CD4-positive, alpha-beta memory T cell (primary cell): ENCODE measurements around the gene VASN. TPM values are rescaled to one million over a fixed set of nuclear protein-coding genes. Genes with fewer than 3 reads are reported as not detected.

ENCODE experiments used
- CTCF ChIA-PET: fragments of 350-600 bp; sonication (Branson Sonifier 250); formaldehyde crosslinking; loops from one replicate; lab custom pipeline; 2021; ENCODE audit warnings: inconsistent platforms; ENCODE audit not compliant: partially characterized antibody; lab: Charles Lee
- POLR2A ChIA-PET: fragments of 350-600 bp; sonication (Branson Sonifier 250); formaldehyde crosslinking; loops from one replicate; lab custom pipeline; 2021; ENCODE audit not compliant: partially characterized antibody; lab: Charles Lee
- DNase-seq, 5 donors: peaks; one replicate each; pipeline versions ENCODE4 v3.0.0 to v3.0.0-alpha.2; 2020 to 2022; ENCODE audit warnings: mixed read lengths in 1 of 5
- H3K27ac ChIP-seq: one replicate; pipeline ENCODE4 v1.7.0; 2013; ENCODE audit warnings: low read depth, low read length
- H3K27me3 ChIP-seq: 2 replicates; pipeline ENCODE4 v1.7.0; 2013; ENCODE audit warnings: mild to moderate bottlenecking, low read length, moderate library complexity; ENCODE audit not compliant: insufficient read depth
- H3K36me3 ChIP-seq: 2 replicates; pipeline ENCODE4 v1.7.0; 2013; ENCODE audit warnings: mild to moderate bottlenecking, low read length, moderate library complexity; ENCODE audit not compliant: insufficient read depth
- H3K4me1 ChIP-seq: 2 replicates; pipeline ENCODE4 v1.7.0; 2013; ENCODE audit warnings: mild to moderate bottlenecking, low read length, moderate library complexity; ENCODE audit not compliant: insufficient read depth
- H3K4me3 ChIP-seq, 2 donors: one replicate each; pipeline ENCODE4 v1.7.0; 2013; ENCODE audit warnings: low read length in 2 of 2, mild to moderate bottlenecking in 1 of 2
- H3K9me3 ChIP-seq, 2 donors: one replicate each; pipeline ENCODE4 v1.7.0; 2013; ENCODE audit warnings: low read length in 2 of 2, control low read depth in 1 of 2; ENCODE audit not compliant: control insufficient read depth in 1 of 2
- H3K27ac Mint-ChIP-seq, 7 donors: one replicate each; pipeline ENCODE4 v1.8.0; 2020 to 2021; ENCODE audit warnings: mixed read lengths in 7 of 7, mild to moderate bottlenecking in 6 of 7, inconsistent platforms in 3 of 7, moderate library complexity in 3 of 7
- H3K27me3 Mint-ChIP-seq, 2 donors: one replicate each; pipeline ENCODE4 v1.8.0; 2020 to 2021; ENCODE audit warnings: mixed read lengths in 2 of 2
- H3K36me3 Mint-ChIP-seq, 2 donors: one replicate each; pipeline ENCODE4 v1.8.0; 2020 to 2021; ENCODE audit warnings: mixed read lengths in 2 of 2, inconsistent platforms in 1 of 2, mild to moderate bottlenecking in 1 of 2
- H3K4me1 Mint-ChIP-seq, 4 donors: one replicate each; pipeline ENCODE4 v1.8.0; 2020 to 2021; ENCODE audit warnings: mixed read lengths in 4 of 4, mild to moderate bottlenecking in 1 of 4
- H3K4me3 Mint-ChIP-seq, 8 donors: one replicate each; pipeline ENCODE4 v1.8.0; 2020 to 2021; ENCODE audit warnings: mixed read lengths in 8 of 8, mild to moderate bottlenecking in 7 of 8, moderate library complexity in 6 of 8, inconsistent platforms in 3 of 8
- H3K9me3 Mint-ChIP-seq, 8 donors: one replicate each; pipeline ENCODE4 v1.8.0; 2020 to 2021; ENCODE audit warnings: mixed read lengths in 8 of 8, mild to moderate bottlenecking in 5 of 8, inconsistent platforms in 3 of 8, moderate library complexity in 1 of 8
- intact Hi-C: fragments of 100-400 bp; cut with micrococcal nuclease; formaldehyde crosslinking; loops from one replicate; pipeline ENCODE4 v1.15.1; 2023
- polyA plus RNA-seq, 2 donors: library from polyadenylated mRNA; unstranded; fragments of 300-500 nt; fragmentation: Illumina TruSeq; gene quantifications; one replicate each; pipeline ENCODE4 v1.2.3, GENCODE V29; 2021
- total RNA-seq, 2 experiments: library from RNA; stranded (reverse); gene quantifications; one replicate each; pipeline ENCODE4 v1.2.3, GENCODE V29; 2021

VASN gene
- total and polyA plus RNA-seq, 4 experiments from 2014 or later = 0.11 to 0.29 (median 0.16) TPM; not detected in 1

- Histone ChIP-seq H3K36me3 (peaks cover 79% of the 10 kb centered on the region), H3K4me3 (no peak overlapping the region), H3K27ac (no peak overlapping the region), H3K4me1 (no peaks in the 10 kb centered on the region), H3K27me3 (no peaks in the 10 kb centered on the region), H3K9me3 (no peaks in the 10 kb centered on the region)
- peak overlapping the region in 4 of 7 donors; percentile 42 to 95 (median 82) for H3K27ac Mint-ChIP-seq
- no peak overlapping the region for H3K4me3 Mint-ChIP-seq
- peaks cover 19 to 36% (median 24%) of the 10 kb centered on the region in 4 donors for H3K4me1 Mint-ChIP-seq
- ChIA-PET POLR2A (interaction anchor here (0.6 to 3.0 kb wide), 5 partner anchors 8 to 579 kb away, joined by 3 to 49 read pairs (median 3); partner anchors contain the start of genes CORO7 and PAM16), CTCF (interaction anchor here (0.6 to 3.9 kb wide), 33 partner anchors 10 to 193 kb away, joined by 3 to 50 read pairs (median 4); partner anchors contain the start of genes CORO7 and PAM16)
- H3K9me3 Mint-ChIP-seq = peaks cover 0 to 17% (median 0%) of the 10 kb centered on the region in 8 donors
- intact Hi-C loops = loop anchor here (2.0 kb wide), 1 partner anchor 115 kb away; no protein-coding TSS in a partner anchor
- H3K27me3 Mint-ChIP-seq = no peaks in the 10 kb centered on the region
- H3K36me3 Mint-ChIP-seq = peaks cover 34 to 73% of the 10 kb centered on the region in 2 donors
- peak in 1 of 5 donors; percentile 43 for DNase-seq
These were observed 31.7 kb downstream of the VASN start for GRCh38 chr16:4403133-4403949.

- H3K36me3 Mint-ChIP-seq = peaks cover 34 to 74% of the 10 kb centered on the region in 2 donors
- ChIA-PET CTCF (interaction anchor here (0.8 to 3.9 kb wide), 7 partner anchors 9 to 116 kb away, joined by 3 to 50 read pairs (median 4); no protein-coding TSS in a partner anchor), POLR2A (interaction anchor here (3.0 kb wide), 1 partner anchor 10 kb away, joined by 49 read pairs; the partner anchor contains the start of gene CORO7)
- Histone ChIP-seq H3K27me3 (no peaks in the 10 kb centered on the region), H3K36me3 (peaks cover 83% of the 10 kb centered on the region), H3K4me3 (no peak overlapping the region), H3K27ac (no peak overlapping the region), H3K9me3 (no peaks in the 10 kb centered on the region), H3K4me1 (peaks cover 7% of the 10 kb centered on the region)
- peak overlapping the region in 5 of 8 donors; percentile 25 to 73 (median 40) for H3K4me3 Mint-ChIP-seq
- H3K9me3 Mint-ChIP-seq = peaks cover 0 to 21% (median 0%) of the 10 kb centered on the region in 8 donors
- intact Hi-C loops = no loop called here
- peak; percentile 36 to 60 (median 48) for DNase-seq
- peaks cover 15 to 38% (median 20%) of the 10 kb centered on the region in 4 donors for H3K4me1 Mint-ChIP-seq
- H3K27ac Mint-ChIP-seq = peak overlapping the region; percentile 55 to 95 (median 86)
- H3K27me3 Mint-ChIP-seq = no peaks in the 10 kb centered on the region
These were observed 32.8 kb downstream of the VASN start for GRCh38 chr16:4404247-4404966.

GRCh38 chr16:4404967-4405696 lies 33.5 kb downstream of the VASN start:
- peaks cover 30 to 74% of the 10 kb centered on the region in 2 donors for H3K36me3 Mint-ChIP-seq
- CTCF ChIA-PET = interaction anchor here (0.6 to 3.9 kb wide), 8 partner anchors 8 to 116 kb away, joined by 3 to 50 read pairs (median 4); no protein-coding TSS in a partner anchor
- Histone ChIP-seq H3K9me3 (no peaks in the 10 kb centered on the region), H3K27me3 (no peaks in the 10 kb centered on the region), H3K4me3 (no peak overlapping the region), H3K27ac (no peak overlapping the region), H3K4me1 (peaks cover 12% of the 10 kb centered on the region), H3K36me3 (peaks cover 83% of the 10 kb centered on the region)
- intact Hi-C loops = no loop called here
- H3K4me1 Mint-ChIP-seq = peaks cover 13 to 37% (median 20%) of the 10 kb centered on the region in 4 donors
- peaks cover 0 to 19% (median 0%) of the 10 kb centered on the region in 8 donors for H3K9me3 Mint-ChIP-seq
- H3K27me3 Mint-ChIP-seq = no peaks in the 10 kb centered on the region
- peak overlapping the region; percentile 55 to 95 (median 86) for H3K27ac Mint-ChIP-seq
- H3K4me3 Mint-ChIP-seq = peak overlapping the region in 3 of 8 donors; percentile 44 to 73 (median 54)
- peak in 3 of 5 donors; percentile 16 to 43 (median 23) for DNase-seq
- POLR2A ChIA-PET = interaction anchor here (1.3 kb wide), 1 partner anchor 11 kb away, joined by 4 read pairs; the partner anchor contains the start of gene CORO7

DNA sequence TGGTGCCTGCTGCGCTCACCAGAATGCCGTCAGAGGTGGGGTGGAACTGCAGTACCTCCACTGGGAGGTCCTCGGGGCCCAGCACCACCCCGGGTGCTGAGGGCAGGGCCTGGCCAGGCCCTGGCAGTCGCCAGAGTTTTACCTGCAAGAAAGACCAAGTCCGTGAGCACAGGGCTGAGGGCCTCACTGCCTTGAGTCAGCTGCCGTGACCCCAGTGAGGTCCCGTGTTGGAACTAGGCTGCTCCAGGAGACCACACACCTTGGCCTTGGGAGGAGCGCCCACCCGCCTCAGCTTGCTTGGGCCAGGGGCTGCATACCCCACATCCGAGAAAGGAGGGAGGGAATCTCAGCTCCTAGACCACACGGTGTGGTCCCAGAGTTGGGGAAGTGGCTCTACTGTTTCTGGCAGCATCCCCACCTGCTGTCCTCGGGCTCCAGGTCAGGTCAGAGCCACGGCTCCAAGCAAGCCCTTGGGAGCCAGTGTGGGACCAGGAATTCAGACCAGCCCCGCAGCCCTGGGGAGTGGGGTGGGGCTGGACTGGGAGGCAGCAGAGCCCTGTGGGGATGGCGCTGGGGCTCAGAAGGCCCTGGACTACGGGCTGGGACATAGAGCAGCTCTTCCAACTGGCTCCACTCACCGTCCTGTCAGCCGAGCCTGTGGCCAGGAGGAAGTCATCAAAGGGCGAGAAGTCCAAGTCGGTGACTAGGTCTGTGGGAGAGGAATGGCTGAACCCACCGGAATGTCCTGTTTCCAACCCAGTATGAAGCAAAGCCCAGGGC lies 36.1 kb downstream of the VASN start:
- peak in 2 of 5 donors; percentile 5 to 16 for DNase-seq

DNA sequence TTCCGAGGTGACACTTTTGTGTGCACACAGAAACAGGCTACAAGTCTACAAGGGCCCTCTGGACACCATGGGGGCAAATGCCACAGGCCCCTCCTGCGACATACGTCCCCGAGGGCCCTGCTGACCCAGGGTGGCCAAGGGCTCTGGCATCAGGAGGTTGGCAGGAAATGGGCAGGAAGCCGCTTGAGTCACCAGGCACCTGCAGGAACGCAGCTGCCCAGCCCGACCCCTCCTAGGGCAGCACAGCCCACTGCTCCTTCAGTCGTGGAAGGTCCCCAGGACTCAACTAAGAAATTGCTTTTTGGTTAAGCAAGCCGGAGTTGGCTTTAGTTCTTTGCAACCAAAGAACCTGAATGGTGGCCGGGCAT lies 36.7 kb downstream of the VASN start:
- peak overlapping the region in 2 of 7 donors; percentile 23 to 78 for H3K27ac Mint-ChIP-seq
- no peaks in the 10 kb centered on the region for H3K27me3 Mint-ChIP-seq
- peaks cover 36 to 76% of the 10 kb centered on the region in 2 donors for H3K36me3 Mint-ChIP-seq
- no peaks in the 10 kb centered on the region for H3K27me3 ChIP-seq
- no peak for DNase-seq
- H3K4me3 Mint-ChIP-seq = no peak overlapping the region
- H3K9me3 ChIP-seq = no peaks in the 10 kb centered on the region
- peaks cover 42% of the 10 kb centered on the region for H3K4me1 ChIP-seq
- no peak overlapping the region for H3K4me3 ChIP-seq
- peaks cover 89% of the 10 kb centered on the region for H3K36me3 ChIP-seq
- peaks cover 23 to 50% (median 34%) of the 10 kb centered on the region in 4 donors for H3K4me1 Mint-ChIP-seq
- intact Hi-C loops = no loop called here
- CTCF ChIA-PET = no interaction called here
- H3K27ac ChIP-seq = no peak overlapping the region
- peaks cover 0 to 10% (median 0%) of the 10 kb centered on the region in 8 donors for H3K9me3 Mint-ChIP-seq
- POLR2A ChIA-PET = interaction anchor here (0.6 kb wide), 1 partner anchor 29 kb away, joined by 3 read pairs; no protein-coding TSS in a partner anchor

More for the DNA sequence above, 36.1 kb downstream of the VASN start:
- peaks cover 18 to 44% (median 30%) of the 10 kb centered on the region in 4 donors for H3K4me1 Mint-ChIP-seq
- Histone ChIP-seq H3K4me1 (peaks cover 36% of the 10 kb centered on the region), H3K36me3 (peaks cover 89% of the 10 kb centered on the region), H3K27me3 (no peaks in the 10 kb centered on the region), H3K4me3 (no peak overlapping the region), H3K9me3 (no peaks in the 10 kb centered on the region), H3K27ac (no peak overlapping the region)
- no peaks in the 10 kb centered on the region for H3K27me3 Mint-ChIP-seq
- peaks cover 0 to 10% (median 0%) of the 10 kb centered on the region in 8 donors for H3K9me3 Mint-ChIP-seq
- H3K36me3 Mint-ChIP-seq = peaks cover 34 to 75% of the 10 kb centered on the region in 2 donors
- H3K4me3 Mint-ChIP-seq = no peak overlapping the region
- ChIA-PET POLR2A (no interaction called here), CTCF (no interaction called here)
- intact Hi-C loops = no loop called here
- H3K27ac Mint-ChIP-seq = peak overlapping the region in 3 of 7 donors; percentile 10 to 78 (median 23)
